ENCODE data around the gene CYS1. TPM values are rescaled to one million over a fixed set of nuclear protein-coding genes. Genes with fewer than 3 reads are reported as not detected.

Gene CYS1
- total RNA-seq, 1 experiment from 2014 or later, result 3.7 TPM

GRCh38 chr2:10053351-10053750 is 26.9 kb downstream of the CYS1 start:
- no peak for ATAC-seq
- CTCF ChIA-PET, result interaction anchor here (1.2 kb wide), 1 partner anchor 283 kb away, joined by 3 read pairs; no protein-coding TSS in a partner anchor

More at GRCh38 chr2:10053351-10053750, 26.9 kb downstream of the CYS1 start:
- Histone ChIP-seq H3K4me3 (replicated peaks in 1 of 2; ENCODE audit: low read depth in 1 of 2, low read length in 2 of 2) (no peak overlapping the region), H3K9me2 (ENCODE audit: insufficient read depth) (no peaks in the 10 kb centered on the region), H3K79me2 (ENCODE audit: insufficient read depth, low read length) (no peaks in the 10 kb centered on the region), H4K20me1 (ENCODE audit: insufficient read depth) (no peaks in the 10 kb centered on the region), H3K9me3 (ENCODE audit: control insufficient read depth in 1 of 2, insufficient read depth in 1 of 2, low read depth in 1 of 2, low read length in 2 of 2) (no peaks in the 10 kb centered on the region), H3K4me2 (ENCODE audit: low read length) (no peak overlapping the region), H3K27ac (ENCODE audit: low read depth, low read length) (no peak overlapping the region), H3K27me3 (ENCODE audit: insufficient read depth, low read length) (no peaks in the 10 kb centered on the region), H3K9ac (ENCODE audit: low read length) (no peak overlapping the region), H2AFZ (ENCODE audit: low read depth, low read length, poor library complexity, severe bottlenecking) (no peak overlapping the region), H3K4me1 (ENCODE audit: control insufficient read depth in 1 of 2, insufficient read depth in 2 of 2, low read length in 2 of 2) (peaks cover 17 to 20% of the 10 kb centered on the region in 2 experiments), H3K36me3 (ENCODE audit: control insufficient read depth in 1 of 2, insufficient read depth in 2 of 2, low read length in 2 of 2) (peaks cover under 1 to 4% of the 10 kb centered on the region in 2 experiments; a peak in 3 of 4 replicates)
- BruUV-seq (replicated peaks), result no TSS peak
- intact Hi-C loops (cut with micrococcal nuclease), result no loop called here
- TF ChIP-seq, protein P1, sequence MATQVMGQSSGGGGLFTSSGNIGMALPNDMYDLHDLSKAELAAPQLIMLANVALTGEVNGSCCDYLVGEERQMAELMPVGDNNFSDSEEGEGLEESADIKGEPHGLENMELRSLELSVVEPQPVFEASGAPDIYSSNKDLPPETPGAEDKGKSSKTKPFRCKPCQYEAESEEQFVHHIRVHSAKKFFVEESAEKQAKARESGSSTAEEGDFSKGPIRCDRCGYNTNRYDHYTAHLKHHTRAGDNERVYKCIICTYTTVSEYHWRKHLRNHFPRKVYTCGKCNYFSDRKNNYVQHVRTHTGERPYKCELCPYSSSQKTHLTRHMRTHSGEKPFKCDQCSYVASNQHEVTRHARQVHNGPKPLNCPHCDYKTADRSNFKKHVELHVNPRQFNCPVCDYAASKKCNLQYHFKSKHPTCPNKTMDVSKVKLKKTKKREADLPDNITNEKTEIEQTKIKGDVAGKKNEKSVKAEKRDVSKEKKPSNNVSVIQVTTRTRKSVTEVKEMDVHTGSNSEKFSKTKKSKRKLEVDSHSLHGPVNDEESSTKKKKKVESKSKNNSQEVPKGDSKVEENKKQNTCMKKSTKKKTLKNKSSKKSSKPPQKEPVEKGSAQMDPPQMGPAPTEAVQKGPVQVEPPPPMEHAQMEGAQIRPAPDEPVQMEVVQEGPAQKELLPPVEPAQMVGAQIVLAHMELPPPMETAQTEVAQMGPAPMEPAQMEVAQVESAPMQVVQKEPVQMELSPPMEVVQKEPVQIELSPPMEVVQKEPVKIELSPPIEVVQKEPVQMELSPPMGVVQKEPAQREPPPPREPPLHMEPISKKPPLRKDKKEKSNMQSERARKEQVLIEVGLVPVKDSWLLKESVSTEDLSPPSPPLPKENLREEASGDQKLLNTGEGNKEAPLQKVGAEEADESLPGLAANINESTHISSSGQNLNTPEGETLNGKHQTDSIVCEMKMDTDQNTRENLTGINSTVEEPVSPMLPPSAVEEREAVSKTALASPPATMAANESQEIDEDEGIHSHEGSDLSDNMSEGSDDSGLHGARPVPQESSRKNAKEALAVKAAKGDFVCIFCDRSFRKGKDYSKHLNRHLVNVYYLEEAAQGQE (IDR thresholded peaks at IDR 0.05; ENCODE audit: low read depth), result no peak
- TF ChIP-seq, protein P2, sequence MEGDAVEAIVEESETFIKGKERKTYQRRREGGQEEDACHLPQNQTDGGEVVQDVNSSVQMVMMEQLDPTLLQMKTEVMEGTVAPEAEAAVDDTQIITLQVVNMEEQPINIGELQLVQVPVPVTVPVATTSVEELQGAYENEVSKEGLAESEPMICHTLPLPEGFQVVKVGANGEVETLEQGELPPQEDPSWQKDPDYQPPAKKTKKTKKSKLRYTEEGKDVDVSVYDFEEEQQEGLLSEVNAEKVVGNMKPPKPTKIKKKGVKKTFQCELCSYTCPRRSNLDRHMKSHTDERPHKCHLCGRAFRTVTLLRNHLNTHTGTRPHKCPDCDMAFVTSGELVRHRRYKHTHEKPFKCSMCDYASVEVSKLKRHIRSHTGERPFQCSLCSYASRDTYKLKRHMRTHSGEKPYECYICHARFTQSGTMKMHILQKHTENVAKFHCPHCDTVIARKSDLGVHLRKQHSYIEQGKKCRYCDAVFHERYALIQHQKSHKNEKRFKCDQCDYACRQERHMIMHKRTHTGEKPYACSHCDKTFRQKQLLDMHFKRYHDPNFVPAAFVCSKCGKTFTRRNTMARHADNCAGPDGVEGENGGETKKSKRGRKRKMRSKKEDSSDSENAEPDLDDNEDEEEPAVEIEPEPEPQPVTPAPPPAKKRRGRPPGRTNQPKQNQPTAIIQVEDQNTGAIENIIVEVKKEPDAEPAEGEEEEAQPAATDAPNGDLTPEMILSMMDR (IDR thresholded peaks at IDR 0.05 in 2 of 3, conservative IDR thresholded peaks at IDR 0.05 in 1 of 3; ENCODE audit: borderline replicate concordance in 1 of 3, insufficient read depth in 1 of 3, low read depth in 2 of 3, low read length in 2 of 3), result no peak
- TF ChIP-seq ELF1 (IDR thresholded peaks at IDR 0.05; ENCODE audit: borderline replicate concordance, low read depth), result no peak
- no peak for TF ChIP-seq CEBPB (IDR thresholded peaks at IDR 0.05; ENCODE audit: low read depth)
- no peak for TF ChIP-seq POLR2AphosphoS5 (IDR thresholded peaks at IDR 0.05; ENCODE audit: low read depth, low read length)
- TF ChIP-seq EGR1 (IDR thresholded peaks at IDR 0.05; ENCODE audit: low read depth), result no peak
- ChIA-PET POLR2A (no interaction called here), RAD21 (ENCODE audit: low non-redundant PET in 1 of 2, low total read pairs in 2 of 2, uncharacterized antibody in 2 of 2, unreplicated experiment in 2 of 2) (no interaction called here)
- DNase-seq (ENCODE audit: low read depth, low spot score), result no peak
